ENCODE results near the gene SESN1.

DNA sequence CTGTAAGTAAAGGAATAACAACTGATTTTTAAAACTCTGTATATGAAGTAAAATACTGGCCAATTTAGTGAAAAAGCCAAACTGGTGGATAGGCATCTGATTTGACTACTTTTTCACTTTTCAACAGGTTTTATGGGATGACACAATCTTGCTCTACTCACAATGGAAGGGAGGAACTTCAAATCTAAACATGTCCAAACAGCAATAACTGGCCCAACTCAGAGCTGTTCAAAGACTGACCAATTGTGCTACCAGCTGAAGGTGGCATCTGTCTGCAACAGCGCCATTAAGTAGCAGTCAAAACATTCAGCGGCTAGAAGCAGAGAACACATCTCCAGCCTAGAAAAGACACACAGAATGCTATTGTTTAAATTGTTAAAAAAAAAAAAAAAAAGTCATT, 44.6 kb downstream of the SESN1 start:
- no peak for TF ChIP-seq SUZ12 (IDR thresholded peaks at IDR 0.05)
- no peak for TF ChIP-seq FOXK2 (IDR thresholded peaks at IDR 0.05)
- TF ChIP-seq BHLHE40 (IDR thresholded peaks at IDR 0.05; ENCODE audit: borderline replicate concordance) = no peak
- TF ChIP-seq LEF1 (IDR thresholded peaks at IDR 0.05; ENCODE audit: borderline replicate concordance) = no peak
- TF ChIP-seq, protein P1, sequence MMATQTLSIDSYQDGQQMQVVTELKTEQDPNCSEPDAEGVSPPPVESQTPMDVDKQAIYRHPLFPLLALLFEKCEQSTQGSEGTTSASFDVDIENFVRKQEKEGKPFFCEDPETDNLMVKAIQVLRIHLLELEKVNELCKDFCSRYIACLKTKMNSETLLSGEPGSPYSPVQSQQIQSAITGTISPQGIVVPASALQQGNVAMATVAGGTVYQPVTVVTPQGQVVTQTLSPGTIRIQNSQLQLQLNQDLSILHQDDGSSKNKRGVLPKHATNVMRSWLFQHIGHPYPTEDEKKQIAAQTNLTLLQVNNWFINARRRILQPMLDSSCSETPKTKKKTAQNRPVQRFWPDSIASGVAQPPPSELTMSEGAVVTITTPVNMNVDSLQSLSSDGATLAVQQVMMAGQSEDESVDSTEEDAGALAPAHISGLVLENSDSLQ (IDR thresholded peaks at IDR 0.05) = no peak
- TF ChIP-seq HDGF (IDR thresholded peaks at IDR 0.05; ENCODE audit: borderline replicate concordance) = no peak
- no peak for TF ChIP-seq NFRKB (IDR thresholded peaks at IDR 0.05)
- TF ChIP-seq SP1 (IDR thresholded peaks at IDR 0.05) = no peak
- TF ChIP-seq FOXA1 (IDR thresholded peaks at IDR 0.05) = no peak

Data from HEK293T (cell line).